ENCODE results near the gene SYMPK.

SYMPK gene

GRCh38 chr19:45887200-45887710 is 24.3 kb upstream of the SYMPK start:
- Histone ChIP-seq H3K9me3 (ENCODE audit: severe bottlenecking) (no peaks in the 10 kb centered on the region), H3K36me3 (peaks cover 17% of the 10 kb centered on the region), H3K4me3 (ENCODE audit: low read depth, low read length) (peak overlapping the region; percentile 77), H3K27ac (peak overlapping the region; percentile 88), H3K27me3 (ENCODE audit: insufficient read depth, low read depth, severe bottlenecking) (no peaks in the 10 kb centered on the region)
- no peak for DNase-seq
- TF ChIP-seq CTCF (IDR thresholded peaks at IDR 0.05; ENCODE audit: low read depth, low read length), result no peak

- Histone ChIP-seq H3K9me3 (ENCODE audit: severe bottlenecking) (no peaks in the 10 kb centered on the region), H3K27ac (peak overlapping the region; percentile 88), H3K27me3 (ENCODE audit: insufficient read depth, low read depth, severe bottlenecking) (no peaks in the 10 kb centered on the region), H3K4me3 (ENCODE audit: low read depth, low read length) (peak overlapping the region; percentile 77), H3K36me3 (peaks cover 17% of the 10 kb centered on the region)
- DNase-seq, result peak; percentile 91
- no peak for TF ChIP-seq CTCF (IDR thresholded peaks at IDR 0.05; ENCODE audit: low read depth, low read length)
These were observed 23.7 kb upstream of the SYMPK start for GRCh38 chr19:45886427-45887199.

- H3K9me3 ChIP-seq (ENCODE audit: severe bottlenecking), result no peaks in the 10 kb centered on the region
- no peaks in the 10 kb centered on the region for H3K27me3 ChIP-seq (ENCODE audit: insufficient read depth, low read depth, severe bottlenecking)
- TF ChIP-seq CTCF (IDR thresholded peaks at IDR 0.05; ENCODE audit: low read depth, low read length), result no peak
- DNase-seq, result peak; percentile 91
- H3K4me3 ChIP-seq (ENCODE audit: low read depth, low read length), result peak within 1 kb of the TSS; percentile 77
- peaks cover 17% of the 10 kb centered on the region for H3K36me3 ChIP-seq
- peak within 1 kb of the TSS; percentile 88 for H3K27ac ChIP-seq
These were observed 22.8 kb upstream of the SYMPK start, which contains the start of gene IRF2BP1 for GRCh38 chr19:45885556-45886426. IRF2BP1 (minus strand) TSS chr19:45886141; CDS start chr19:45885774, 367 bp downstream.

GRCh38 chr19:45884682-45885555 is 22.0 kb upstream of the SYMPK start:
- DNase-seq, result peak; percentile 26
- Histone ChIP-seq H3K36me3 (peaks cover 17% of the 10 kb centered on the region), H3K4me3 (ENCODE audit: low read depth, low read length) (peak overlapping the region; percentile 77), H3K27ac (peak overlapping the region; percentile 88), H3K9me3 (ENCODE audit: severe bottlenecking) (no peaks in the 10 kb centered on the region), H3K27me3 (ENCODE audit: insufficient read depth, low read depth, severe bottlenecking) (no peaks in the 10 kb centered on the region)
- no peak for TF ChIP-seq CTCF (IDR thresholded peaks at IDR 0.05; ENCODE audit: low read depth, low read length)
